Erythroblast (primary cell): Measurements from ENCODE around the gene KAZN.

Source experiments
- GATA1 ChIP-seq: IDR thresholded peaks from 2 replicates; pipeline ENCODE4 v1.6.1; 2011; ENCODE audit warnings: low read depth, mild to moderate bottlenecking, control low read depth, low read length, moderate library complexity
- POLR2A ChIP-seq: IDR thresholded peaks from 2 replicates; pipeline ENCODE4 v1.6.1; 2011; ENCODE audit warnings: mild to moderate bottlenecking, low read length

DNA sequence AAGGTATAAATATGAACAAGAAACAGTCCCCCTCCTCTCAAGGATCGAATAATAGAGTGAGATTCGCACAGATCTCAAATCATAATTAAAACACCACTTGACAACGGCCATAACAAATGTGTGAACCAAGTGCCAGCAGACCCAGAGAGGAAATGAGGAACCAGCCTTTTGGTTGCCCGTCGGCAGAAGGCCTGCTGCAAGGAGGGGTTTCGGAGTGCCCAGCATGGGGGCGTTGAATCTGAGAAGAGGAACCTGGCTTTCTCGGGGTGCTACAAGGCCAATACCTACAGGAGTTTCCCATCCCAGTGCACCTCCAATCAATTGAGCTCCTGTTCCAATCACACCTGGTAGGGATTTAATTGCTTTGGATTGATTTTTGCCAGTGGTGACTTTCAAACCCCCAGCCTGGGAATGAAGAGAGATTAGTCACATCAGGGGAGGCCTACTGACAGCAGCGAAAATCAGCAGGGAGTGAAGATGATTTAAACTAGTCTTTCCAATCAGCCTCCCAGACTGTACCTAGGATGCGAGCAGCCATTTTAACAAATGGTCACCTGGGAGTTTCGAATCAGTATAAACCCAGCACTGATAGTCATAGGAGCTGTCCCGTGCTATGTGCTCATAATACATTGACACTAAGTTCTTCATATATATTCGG, 263.8 kb downstream of the KAZN start:
- TF ChIP-seq POLR2A: no peak
- TF ChIP-seq GATA1: no peak
